A549 (cell line): ENCODE results near the gene ADAMTS14.
A peak's percentile ranks its signal among the peaks of the same experiment; 100 is the strongest.

ENCODE experiments used
- CHD4 ChIP-seq: fragments of 200-600 bp; sonication (generic); IDR thresholded peaks from 2 replicates; pipeline ENCODE4 v1.6.1; 2016; ENCODE audit warnings: antibody characterized with exemption, mild to moderate bottlenecking, borderline replicate concordance
- EP300 ChIP-seq, 2 experiments: fragments of >200 bp; sonication (Bioruptor Twin); formaldehyde crosslinking; IDR thresholded peaks; 2 replicates in 1 of 2; 3 replicates in 1 of 2; pipeline ENCODE4 v1.6.1; 2016 to 2017
- ESRRA ChIP-seq: fragments of 150-350 bp; IDR thresholded peaks from 2 replicates; pipeline ENCODE4 v1.6.1; 2014; ENCODE audit warnings: mild to moderate bottlenecking, low read length, borderline replicate concordance
- JUNB ChIP-seq: fragments of >200 bp; sonication (Bioruptor Twin); formaldehyde crosslinking; IDR thresholded peaks from 2 replicates; pipeline ENCODE4 v1.6.1; 2016
- POLR2A ChIP-seq: IDR thresholded peaks from 2 replicates; pipeline ENCODE4 v1.6.1; 2012; ENCODE audit warnings: mild to moderate bottlenecking, low read length
- RAD21 ChIP-seq, 2 experiments: fragments of >200 bp in 1 of 2; sonication (Bioruptor Twin) in 1 of 2; formaldehyde crosslinking in 1 of 2; IDR thresholded peaks in 1 of 2; conservative IDR thresholded peaks in 1 of 2; 2 replicates in 1 of 2; 3 replicates in 1 of 2; pipeline ENCODE4 v1.6.1; 2012 to 2018; ENCODE audit warnings: inconsistent platforms in 1 of 2
- TF ChIP-seq, protein P1 (sequence below): fragments of >200 bp; sonication (Bioruptor Twin); formaldehyde crosslinking; IDR thresholded peaks from 3 replicates; pipeline ENCODE4 v1.5.1; 2016

DNA sequence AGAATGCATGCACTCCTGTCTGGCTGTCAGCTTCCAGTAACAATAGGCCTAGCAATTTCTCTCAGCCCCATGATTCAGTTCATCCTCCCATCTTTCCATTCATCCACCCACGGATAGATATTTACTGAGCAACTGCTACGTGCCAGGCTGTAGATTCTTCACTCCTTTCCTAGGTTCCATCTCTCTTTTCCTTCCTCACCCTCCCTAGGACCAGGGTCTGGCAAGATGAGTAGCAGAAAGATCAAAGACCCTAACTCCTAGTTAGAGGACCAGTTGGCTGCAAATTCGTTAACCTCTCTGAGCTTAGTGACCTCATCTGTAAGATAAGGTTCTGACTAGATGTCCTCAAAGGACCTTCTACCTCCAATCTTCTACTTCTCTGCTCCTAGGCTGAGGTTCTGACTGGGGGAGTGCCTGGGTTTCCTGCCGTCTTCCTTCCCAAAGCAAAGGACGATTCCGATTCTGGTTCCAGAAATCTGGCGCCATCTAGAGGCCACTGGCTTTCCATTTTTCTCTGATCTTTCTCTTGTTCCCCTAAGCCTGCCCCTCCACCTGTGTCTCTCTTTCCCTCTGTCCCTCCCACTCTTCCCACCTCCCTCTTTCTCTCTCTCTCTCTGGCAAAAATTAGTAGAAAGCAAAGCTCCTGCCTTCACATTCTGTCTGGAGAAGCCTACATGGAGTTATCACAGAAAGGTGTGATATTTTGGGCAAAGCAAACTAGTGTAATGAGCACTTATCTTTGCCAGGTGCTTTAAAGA, 86.6 kb downstream of the ADAMTS14 start:
- TF ChIP-seq RAD21 (conservative IDR thresholded peaks at IDR 0.05 in 1 of 2, IDR thresholded peaks at IDR 0.05 in 1 of 2) (peak; percentile 71 to 81), POLR2A (no peak), CHD4 (no peak), ESRRA (no peak), JUNB (no peak), EP300 (IDR thresholded peaks at IDR 0.05) (no peak)
- TF ChIP-seq, protein P1, sequence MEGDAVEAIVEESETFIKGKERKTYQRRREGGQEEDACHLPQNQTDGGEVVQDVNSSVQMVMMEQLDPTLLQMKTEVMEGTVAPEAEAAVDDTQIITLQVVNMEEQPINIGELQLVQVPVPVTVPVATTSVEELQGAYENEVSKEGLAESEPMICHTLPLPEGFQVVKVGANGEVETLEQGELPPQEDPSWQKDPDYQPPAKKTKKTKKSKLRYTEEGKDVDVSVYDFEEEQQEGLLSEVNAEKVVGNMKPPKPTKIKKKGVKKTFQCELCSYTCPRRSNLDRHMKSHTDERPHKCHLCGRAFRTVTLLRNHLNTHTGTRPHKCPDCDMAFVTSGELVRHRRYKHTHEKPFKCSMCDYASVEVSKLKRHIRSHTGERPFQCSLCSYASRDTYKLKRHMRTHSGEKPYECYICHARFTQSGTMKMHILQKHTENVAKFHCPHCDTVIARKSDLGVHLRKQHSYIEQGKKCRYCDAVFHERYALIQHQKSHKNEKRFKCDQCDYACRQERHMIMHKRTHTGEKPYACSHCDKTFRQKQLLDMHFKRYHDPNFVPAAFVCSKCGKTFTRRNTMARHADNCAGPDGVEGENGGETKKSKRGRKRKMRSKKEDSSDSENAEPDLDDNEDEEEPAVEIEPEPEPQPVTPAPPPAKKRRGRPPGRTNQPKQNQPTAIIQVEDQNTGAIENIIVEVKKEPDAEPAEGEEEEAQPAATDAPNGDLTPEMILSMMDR, result peak; percentile 75
